ENCODE measurements around the gene CDK5RAP3. TPM values are rescaled to one million over a fixed set of nuclear protein-coding genes. Genes with fewer than 3 reads are reported as not detected.
A peak's percentile ranks its signal among the peaks of the same experiment; 100 is the strongest.
"Not testable (repeated sequence)": the region's sequence is repeated elsewhere in the genome, so short reads cannot be mapped to it uniquely, and the experiment has no call there.

The CDK5RAP3 gene
- total RNA-seq, 1 experiment from 2014 or later: 39.3 TPM

DNA sequence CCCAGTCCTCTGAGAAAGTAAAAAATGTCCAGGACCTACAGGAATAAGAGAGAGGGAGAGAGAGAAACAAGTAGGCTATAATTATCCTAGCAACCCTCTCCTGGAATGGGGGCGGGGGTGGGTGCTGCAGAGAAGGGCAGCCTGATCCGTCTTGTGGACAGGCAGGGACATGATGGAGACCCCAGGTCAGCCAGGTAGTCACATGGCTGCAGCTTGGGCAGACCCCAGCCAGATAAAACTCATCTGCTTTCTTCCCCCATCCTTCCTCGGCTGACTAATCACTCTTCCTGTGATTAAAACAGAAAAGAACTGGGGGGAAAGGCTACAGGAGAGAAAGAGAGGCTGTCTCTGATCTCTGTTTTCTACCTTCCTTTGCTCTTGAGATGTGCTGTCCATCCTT, 34.1 kb downstream of the CDK5RAP3 start:
- no peak for DNase-seq (ENCODE audit: low read depth, low spot score)
- in situ Hi-C loops (cut with HindIII; ENCODE audit: low pct_unique_long_range_greater_than_20kb, low sequenced_read_pairs): no loop called here

DNA sequence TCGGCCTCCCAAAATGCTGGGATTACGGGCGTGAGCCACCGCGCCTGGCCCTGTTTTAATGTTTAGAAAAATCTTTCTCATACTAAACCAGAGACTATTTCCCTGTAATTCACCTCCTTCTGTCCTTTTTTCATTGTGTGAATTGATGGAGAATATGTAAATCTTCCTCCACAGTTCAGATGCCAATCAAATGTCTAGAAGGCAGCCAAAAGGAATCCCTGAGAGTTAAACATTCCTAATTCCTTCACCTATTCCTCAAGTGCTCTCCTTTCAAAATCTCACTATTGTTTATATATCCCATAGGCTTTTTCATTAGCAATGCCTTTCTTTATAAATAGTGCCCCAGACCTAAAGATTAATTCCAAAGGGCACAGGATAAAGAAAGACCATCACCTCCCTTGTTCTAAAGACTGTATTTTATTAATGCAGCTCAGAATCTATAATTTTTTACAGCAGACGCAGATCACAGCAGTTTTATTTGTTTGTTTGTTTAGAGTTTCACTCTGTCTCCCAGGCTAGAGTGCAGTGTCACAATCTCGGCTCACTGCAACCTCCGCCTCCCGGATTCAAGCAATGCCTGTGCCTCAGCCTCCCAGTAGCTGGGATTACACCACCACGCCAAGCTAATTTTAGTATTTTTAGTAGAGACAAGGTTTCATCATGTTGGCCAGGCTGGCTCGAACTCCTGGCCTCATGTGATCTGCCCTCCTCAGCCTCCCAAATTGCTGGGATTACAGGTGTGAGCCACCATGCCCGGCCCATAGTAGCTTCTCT, 36.2 kb downstream of the CDK5RAP3 start:
- in situ Hi-C loops (cut with HindIII; ENCODE audit: low pct_unique_long_range_greater_than_20kb, low sequenced_read_pairs): no loop called here
- DNase-seq (ENCODE audit: low read depth, low spot score): no peak

DNA sequence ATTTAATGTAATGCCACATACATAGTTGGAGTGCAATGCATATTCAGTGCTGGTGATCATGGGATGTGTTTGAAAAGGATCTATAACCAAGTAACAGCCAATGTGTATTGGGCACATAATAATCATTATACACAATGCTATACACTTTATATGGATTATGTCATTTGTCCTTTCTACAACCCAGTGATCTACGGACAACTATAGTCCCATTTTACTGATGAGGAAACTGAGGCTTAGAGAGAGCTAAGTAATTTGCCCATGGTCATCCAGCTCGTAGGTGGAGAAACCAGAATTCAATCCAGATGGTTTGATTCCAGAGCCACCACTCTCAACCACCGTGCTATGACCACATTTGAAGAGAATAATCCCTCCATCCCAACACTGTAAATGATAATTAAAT, 39.3 kb downstream of the CDK5RAP3 start:
- in situ Hi-C loops (cut with HindIII; ENCODE audit: low pct_unique_long_range_greater_than_20kb, low sequenced_read_pairs): no loop called here
- DNase-seq (ENCODE audit: low read depth, low spot score): no peak

- DNase-seq (ENCODE audit: low read depth, low spot score): no peak
Observed at GRCh38 chr17:48011405-48012150, 40.7 kb downstream of the CDK5RAP3 start.

GRCh38 chr17:48012151-48012520, 41.2 kb downstream of the CDK5RAP3 start:
- in situ Hi-C loops (cut with HindIII; ENCODE audit: low pct_unique_long_range_greater_than_20kb, low sequenced_read_pairs): no loop called here
- no peak for DNase-seq (ENCODE audit: low read depth, low spot score)

More at GRCh38 chr17:48011405-48012150, 40.7 kb downstream of the CDK5RAP3 start:
- in situ Hi-C loops (cut with HindIII; ENCODE audit: low pct_unique_long_range_greater_than_20kb, low sequenced_read_pairs): no loop called here

GRCh38 chr17:48012654-48013053, 41.7 kb downstream of the CDK5RAP3 start:
- no peak for DNase-seq (ENCODE audit: low read depth, low spot score)
- in situ Hi-C loops (cut with HindIII; ENCODE audit: low pct_unique_long_range_greater_than_20kb, low sequenced_read_pairs): no loop called here

DNA sequence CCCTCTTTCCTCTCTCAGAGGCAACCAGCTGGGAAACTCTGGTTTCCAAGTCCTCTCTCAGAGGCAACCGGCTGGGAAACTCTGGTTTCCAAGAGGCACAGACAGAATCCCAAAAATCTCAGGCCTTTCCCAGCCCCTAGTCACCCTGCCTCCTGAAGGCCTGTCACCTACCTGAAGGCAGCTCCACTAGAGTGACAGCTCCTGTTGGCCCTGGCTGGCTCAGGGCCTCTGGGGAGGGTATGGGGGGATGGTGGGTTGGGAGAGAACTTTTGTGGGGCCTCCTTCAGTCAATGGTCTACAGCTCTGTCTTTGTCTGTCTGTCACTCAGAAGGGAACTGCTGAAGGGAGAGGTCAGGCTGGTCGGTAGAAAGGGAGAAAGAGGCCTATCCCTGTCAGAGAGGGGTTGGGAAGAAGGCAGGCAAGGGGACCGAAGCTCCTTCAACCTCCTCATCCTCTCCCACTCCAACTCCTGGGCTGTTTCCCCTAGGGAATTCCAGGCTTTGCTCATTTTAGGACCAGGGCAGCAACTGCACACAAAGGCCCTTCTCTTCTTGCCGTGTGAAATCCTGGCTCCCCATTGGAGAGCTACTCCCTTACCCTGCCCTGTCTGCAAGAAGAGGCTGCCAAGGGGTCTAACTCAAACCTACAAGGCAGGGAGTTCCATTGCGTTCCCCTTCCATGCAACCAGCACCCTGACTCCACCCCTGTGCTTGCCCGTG, 43.1 kb downstream of the CDK5RAP3 start:
- DNase-seq (ENCODE audit: low read depth, low spot score): peak; percentile 81
- in situ Hi-C loops (cut with HindIII; ENCODE audit: low pct_unique_long_range_greater_than_20kb, low sequenced_read_pairs): no loop called here

DNA sequence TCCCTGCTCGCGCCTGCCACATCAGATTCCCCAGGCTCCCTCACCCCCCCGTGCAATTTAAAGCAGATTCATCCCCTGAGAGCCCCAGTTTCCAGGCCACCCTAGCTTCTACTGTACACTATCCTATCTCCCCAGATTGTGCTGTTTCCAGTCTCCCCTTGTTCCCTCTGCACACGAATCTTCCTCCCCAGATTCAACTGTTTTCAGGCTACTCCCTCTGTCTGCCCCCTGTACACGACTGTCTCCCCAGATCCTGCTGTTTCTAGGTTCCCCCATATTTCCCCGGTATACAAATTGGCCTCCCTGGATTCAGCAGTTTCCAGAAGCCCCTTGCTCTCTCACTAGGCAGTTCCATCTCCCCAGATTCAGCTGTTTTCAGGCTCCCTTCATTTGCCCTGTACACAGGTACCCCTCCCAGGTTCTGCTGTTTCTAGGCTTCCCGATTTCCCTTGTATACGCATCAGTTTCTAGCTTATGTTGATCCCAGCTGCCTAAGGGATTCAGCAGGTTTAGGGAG, 43.7 kb downstream of the CDK5RAP3 start:
- no peak for DNase-seq (ENCODE audit: low read depth, low spot score)
- in situ Hi-C loops (cut with HindIII; ENCODE audit: low pct_unique_long_range_greater_than_20kb, low sequenced_read_pairs): no loop called here

DNA sequence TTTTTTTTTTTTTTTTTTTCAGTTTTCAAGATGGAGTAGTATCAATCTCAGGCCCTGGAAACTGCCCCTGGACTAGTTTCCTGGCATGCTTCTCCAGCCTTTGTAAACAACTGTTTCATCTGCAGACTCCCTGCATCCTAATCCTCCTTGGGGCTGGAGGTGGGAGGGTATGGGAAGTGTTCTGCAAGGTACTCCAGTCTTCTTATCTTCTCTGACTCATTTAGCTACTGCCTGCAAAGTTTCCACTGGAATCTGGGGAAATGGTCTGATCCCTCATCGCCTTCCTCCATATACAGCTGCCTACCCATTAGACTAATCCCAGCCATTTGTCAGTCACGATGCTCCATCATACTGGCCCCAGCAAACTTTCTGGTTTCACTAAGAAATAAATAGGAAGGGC, 45.2 kb downstream of the CDK5RAP3 start:
- in situ Hi-C loops (cut with HindIII; ENCODE audit: low pct_unique_long_range_greater_than_20kb, low sequenced_read_pairs): no loop called here
- DNase-seq (ENCODE audit: low read depth, low spot score): no peak

- DNase-seq (ENCODE audit: low read depth, low spot score); in situ Hi-C loops (cut with HindIII; ENCODE audit: low pct_unique_long_range_greater_than_20kb, low sequenced_read_pairs): not testable (repeated sequence)
Observed at GRCh38 chr17:48017817-48018158, 46.9 kb downstream of the CDK5RAP3 start.

GRCh38 chr17:48021934-48022333, 51.0 kb downstream of the CDK5RAP3 start:
- in situ Hi-C loops (cut with HindIII; ENCODE audit: low pct_unique_long_range_greater_than_20kb, low sequenced_read_pairs): no loop called here
- no peak for DNase-seq (ENCODE audit: low read depth, low spot score)

DNA sequence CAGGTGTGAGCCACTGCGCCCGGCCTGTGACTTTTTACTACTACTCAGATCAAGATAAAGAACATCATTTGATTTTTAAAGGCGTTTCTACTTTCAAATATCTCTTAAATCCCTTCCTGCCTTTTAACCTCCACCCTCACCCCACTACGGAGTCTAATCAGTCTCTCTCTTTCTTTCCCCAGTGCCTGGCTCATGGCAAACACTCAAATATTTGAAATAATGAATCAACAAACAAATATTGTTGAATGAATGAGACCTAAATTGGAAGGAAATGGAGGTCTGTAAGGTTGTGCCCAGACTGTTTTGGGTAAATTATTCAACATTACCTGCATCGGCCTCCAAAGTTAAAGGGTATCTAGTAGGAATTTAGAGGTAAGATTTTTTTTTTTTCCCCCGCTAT, 52.0 kb downstream of the CDK5RAP3 start:
- in situ Hi-C loops (cut with HindIII; ENCODE audit: low pct_unique_long_range_greater_than_20kb, low sequenced_read_pairs): no loop called here
- DNase-seq (ENCODE audit: low read depth, low spot score): no peak

- in situ Hi-C loops (cut with HindIII; ENCODE audit: low pct_unique_long_range_greater_than_20kb, low sequenced_read_pairs): no loop called here
- no peak for DNase-seq (ENCODE audit: low read depth, low spot score)
Observed at GRCh38 chr17:48023400-48024148, 52.7 kb downstream of the CDK5RAP3 start.

GRCh38 chr17:48024149-48025039, 53.5 kb downstream of the CDK5RAP3 start:
- no peak for DNase-seq (ENCODE audit: low read depth, low spot score)
- in situ Hi-C loops (cut with HindIII; ENCODE audit: low pct_unique_long_range_greater_than_20kb, low sequenced_read_pairs): no loop called here

DNA sequence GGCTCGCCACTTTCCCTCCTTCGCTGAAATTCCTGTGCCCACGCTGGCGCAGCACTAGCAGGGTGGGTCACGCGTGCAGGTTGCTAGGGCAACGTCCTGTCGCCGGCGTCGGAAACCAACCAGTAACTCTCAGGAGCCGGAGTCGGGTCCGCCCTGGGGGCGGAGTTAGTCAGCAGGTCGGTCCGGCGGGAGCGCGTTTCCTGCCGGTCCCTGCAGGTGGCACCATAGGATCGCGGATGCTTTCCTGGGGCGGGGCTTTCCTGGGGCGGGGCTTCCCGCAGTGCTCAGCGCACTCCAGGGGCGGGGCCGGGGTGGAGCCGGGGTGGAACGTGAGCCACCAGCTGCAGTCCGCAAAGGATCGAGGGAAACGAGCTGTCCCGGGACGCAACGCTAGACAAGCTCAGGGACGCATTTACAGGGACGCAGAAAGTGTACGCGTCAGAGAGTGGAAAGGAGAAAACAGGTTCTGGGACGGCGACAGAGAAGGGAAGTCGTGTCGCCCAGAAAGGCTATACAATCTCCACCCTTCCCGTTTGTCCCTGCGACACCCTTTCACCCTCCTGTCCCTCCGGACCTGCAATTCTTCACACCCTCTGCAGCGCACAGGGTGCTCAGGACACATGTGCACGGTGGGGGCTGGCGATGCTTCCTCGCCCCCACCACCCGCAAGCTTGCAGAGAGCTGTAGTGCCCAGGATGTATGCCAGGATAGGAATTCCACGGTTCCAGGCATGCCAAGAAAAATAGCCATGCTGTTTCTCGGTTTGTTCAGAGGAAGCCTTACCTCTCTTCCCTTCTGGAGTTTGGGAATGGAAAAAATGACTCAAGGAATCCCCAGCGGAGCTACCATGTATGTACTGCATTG, 54.4 kb downstream of the CDK5RAP3 start:
- in situ Hi-C loops (cut with HindIII; ENCODE audit: low pct_unique_long_range_greater_than_20kb, low sequenced_read_pairs): no loop called here

DNA sequence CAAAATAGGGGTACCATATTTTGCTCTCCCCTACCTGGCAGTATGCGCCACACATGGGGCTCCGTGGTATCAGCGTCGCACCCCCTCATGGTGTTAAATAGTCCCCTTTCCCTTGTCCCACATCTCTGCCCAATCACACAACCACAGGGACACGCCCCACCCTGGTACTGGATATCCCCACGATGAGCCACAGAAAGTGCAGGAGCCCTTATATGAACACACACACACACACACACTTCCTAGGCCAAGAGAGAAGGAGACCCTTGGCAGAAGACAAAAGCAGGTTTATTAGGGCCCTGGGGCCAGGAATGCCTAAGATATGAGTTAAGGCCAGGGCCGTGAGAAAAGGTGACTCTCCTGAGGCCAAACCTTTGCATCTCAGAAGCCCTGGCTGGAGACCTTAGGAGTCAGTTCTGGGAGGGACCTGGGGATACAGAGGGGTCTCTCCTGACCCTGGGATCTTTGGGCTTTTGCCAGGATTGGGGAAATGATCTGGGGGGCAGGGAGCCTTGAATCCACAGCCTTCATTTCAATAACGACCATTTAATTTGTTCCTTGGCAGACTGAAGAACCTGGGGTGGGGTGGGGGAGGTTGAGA, 55.1 kb downstream of the CDK5RAP3 start:
- in situ Hi-C loops (cut with HindIII; ENCODE audit: low pct_unique_long_range_greater_than_20kb, low sequenced_read_pairs): no loop called here
- no peak for DNase-seq (ENCODE audit: low read depth, low spot score)

More for the DNA sequence above, 54.4 kb downstream of the CDK5RAP3 start:
- peak; percentile 97 for DNase-seq (ENCODE audit: low read depth, low spot score)
